Loucy (cell line): ENCODE results near the gene WIPI1.

ENCODE experiments used
- H2AFZ ChIP-seq: fragments of 200-600 bp; sonication (generic); 2 replicates; pipeline ENCODE4 v1.6.0; 2016; ENCODE audit warnings: antibody characterized with exemption, mild to moderate bottlenecking, low read length, moderate library complexity
- H3F3A ChIP-seq: fragments of 200-600 bp; 2 replicates; pipeline ENCODE4 v1.6.0; 2016; ENCODE audit warnings: antibody characterized with exemption, low read depth, mild to moderate bottlenecking
- H3K27me3 ChIP-seq: fragments of 200-600 bp; sonication (generic); 2 replicates; pipeline ENCODE4 v1.6.1; 2014; ENCODE audit warnings: low read length, mild to moderate bottlenecking; ENCODE audit not compliant: insufficient read depth, poor library complexity, severe bottlenecking
- H3K36me3 ChIP-seq: fragments of 200-600 bp; sonication (generic); 2 replicates; pipeline ENCODE4 v1.6.1; 2016; ENCODE audit warnings: low read length; ENCODE audit not compliant: insufficient read depth
- H3K4me1 ChIP-seq: fragments of 200-600 bp; sonication (generic); 2 replicates; pipeline ENCODE4 v1.5.1; 2014; ENCODE audit warnings: low read length, mild to moderate bottlenecking; ENCODE audit not compliant: insufficient read depth, poor library complexity, severe bottlenecking
- H3K4me2 ChIP-seq: fragments of 200-600 bp; sonication (generic); 2 replicates; pipeline ENCODE4 v1.6.0; 2014; ENCODE audit warnings: antibody characterized with exemption, low read length, low read depth, mild to moderate bottlenecking; ENCODE audit not compliant: poor library complexity, severe bottlenecking
- H3K4me3 ChIP-seq: fragments of 200-600 bp; sonication (generic); 2 replicates; pipeline ENCODE4 v1.5.1; 2014; ENCODE audit warnings: low read length, mild to moderate bottlenecking, mixed read lengths; ENCODE audit not compliant: poor library complexity, severe bottlenecking
- H3K79me2 ChIP-seq: fragments of 200-600 bp; sonication (generic); 2 replicates; pipeline ENCODE4 v1.6.1; 2014; ENCODE audit warnings: low read length; ENCODE audit not compliant: insufficient read depth
- H3K9ac ChIP-seq: fragments of 200-600 bp; sonication (generic); 2 replicates; pipeline ENCODE4 v1.6.0; 2014; ENCODE audit warnings: mild to moderate bottlenecking, low read depth, low read length, moderate library complexity; ENCODE audit not compliant: poor library complexity, severe bottlenecking
- H3K9me2 ChIP-seq: fragments of 200-600 bp; sonication (generic); replicated peaks from 2 replicates; pipeline ENCODE4 v1.6.1; 2016; ENCODE audit warnings: low read depth, low read length, mixed read lengths
- H3K9me3 ChIP-seq: fragments of 200-600 bp; sonication (generic); 2 replicates; pipeline ENCODE4 v1.6.1; 2014; ENCODE audit warnings: mild to moderate bottlenecking, antibody characterized with exemption, low read length, low read depth; ENCODE audit not compliant: insufficient read depth
- H4K20me1 ChIP-seq: fragments of 200-600 bp; sonication (generic); 2 replicates; pipeline ENCODE4 v1.6.0; 2014; ENCODE audit warnings: antibody characterized with exemption, low read length, mild to moderate bottlenecking; ENCODE audit not compliant: insufficient read depth, poor library complexity, severe bottlenecking
- CTCF ChIP-seq: fragments of 200-600 bp; sonication (generic); conservative IDR thresholded peaks from 2 replicates; pipeline ENCODE4 v1.5.1; 2014; ENCODE audit warnings: mild to moderate bottlenecking, antibody characterized with exemption, low read length
- EZH2phosphoT487 ChIP-seq: fragments of 200-600 bp; IDR thresholded peaks from 2 replicates; pipeline ENCODE4 v1.6.1; 2018; ENCODE audit warnings: antibody characterized with exemption, mild to moderate bottlenecking, moderate library complexity, borderline replicate concordance

Gene WIPI1

GRCh38 chr17:68383443-68384321 lies 73.6 kb downstream of the WIPI1 start:
- Histone ChIP-seq H3K4me3 (peak overlapping the region; percentile 16), H3F3A (no peaks in the 10 kb centered on the region), H3K79me2 (no peaks in the 10 kb centered on the region), H3K9ac (peak overlapping the region; percentile 13), H3K9me2 (no peaks in the 10 kb centered on the region), H3K36me3 (no peaks in the 10 kb centered on the region), H3K27me3 (no peaks in the 10 kb centered on the region), H4K20me1 (no peaks in the 10 kb centered on the region), H3K4me1 (peaks cover 25% of the 10 kb centered on the region), H2AFZ (peak overlapping the region; percentile 72), H3K9me3 (no peaks in the 10 kb centered on the region), H3K4me2 (peak overlapping the region; percentile 52)
- no peak for TF ChIP-seq CTCF
- TF ChIP-seq EZH2phosphoT487, result no peak

- Histone ChIP-seq H3K36me3 (no peaks in the 10 kb centered on the region), H2AFZ (no peak overlapping the region), H3F3A (no peaks in the 10 kb centered on the region), H4K20me1 (no peaks in the 10 kb centered on the region), H3K4me1 (peaks cover 25% of the 10 kb centered on the region), H3K9ac (no peak overlapping the region), H3K9me2 (no peaks in the 10 kb centered on the region), H3K27me3 (no peaks in the 10 kb centered on the region), H3K4me3 (no peak overlapping the region), H3K4me2 (peak overlapping the region; percentile 52), H3K9me3 (no peaks in the 10 kb centered on the region), H3K79me2 (no peaks in the 10 kb centered on the region)
- no peak for TF ChIP-seq CTCF
- no peak for TF ChIP-seq EZH2phosphoT487
Measured at GRCh38 chr17:68383120-68383442, 74.2 kb downstream of the WIPI1 start.

GRCh38 chr17:68382582-68383085 lies 74.7 kb downstream of the WIPI1 start:
- no peak overlapping the region for H3K4me3 ChIP-seq
- H4K20me1 ChIP-seq, result no peaks in the 10 kb centered on the region
- H3K9me3 ChIP-seq, result no peaks in the 10 kb centered on the region
- no peak overlapping the region for H3K4me2 ChIP-seq
- no peaks in the 10 kb centered on the region for H3K79me2 ChIP-seq
- no peak overlapping the region for H3K9ac ChIP-seq
- no peaks in the 10 kb centered on the region for H3K9me2 ChIP-seq
- no peaks in the 10 kb centered on the region for H3K36me3 ChIP-seq
- H2AFZ ChIP-seq, result no peak overlapping the region
- no peaks in the 10 kb centered on the region for H3F3A ChIP-seq
- no peaks in the 10 kb centered on the region for H3K27me3 ChIP-seq
- TF ChIP-seq EZH2phosphoT487 (no peak), CTCF (no peak)
- peaks cover 25% of the 10 kb centered on the region for H3K4me1 ChIP-seq
